ENCODE data around the gene BUB1. TPM values are rescaled to one million over a fixed set of nuclear protein-coding genes. Genes with fewer than 3 reads are reported as not detected.

Gene BUB1
- total RNA-seq, 4 donors from 2014 or later: 1.2 to 7.7 (median 3.2) TPM

DNA sequence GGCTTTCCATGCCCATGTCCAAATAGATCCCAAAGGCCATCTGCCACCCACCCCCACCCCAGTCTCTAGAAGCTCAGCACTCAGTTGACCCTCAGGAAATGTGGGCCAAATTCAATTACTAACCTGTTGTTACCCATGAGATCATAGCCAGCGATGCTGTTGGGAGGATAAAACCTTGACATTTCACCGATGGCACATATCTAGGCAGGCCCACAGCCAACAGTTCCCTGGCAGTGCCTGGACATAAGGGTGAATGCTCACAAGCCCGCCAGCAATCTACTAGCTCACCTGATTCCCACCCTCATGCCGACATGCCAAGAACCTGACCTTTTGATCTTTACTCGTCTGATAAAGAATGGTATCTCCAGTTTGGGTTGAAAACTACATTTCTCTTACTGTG, 42.7 kb upstream of the BUB1 start:
- Histone ChIP-seq H3K36me3 (no peaks in the 10 kb centered on the region), H3K27me3 (peaks cover 5% of the 10 kb centered on the region), H3K9me3 (no peaks in the 10 kb centered on the region), H3K4me3 (no peak overlapping the region), H3K4me1 (no peaks in the 10 kb centered on the region), H3K27ac (no peak overlapping the region)
- DNase-seq (ENCODE audit: low spot score in 2 of 2): no peak
- 95% methylated on average over 5 of the region's 5 CpGs for whole genome bisulfite sequencing
- TF ChIP-seq, protein P1, sequence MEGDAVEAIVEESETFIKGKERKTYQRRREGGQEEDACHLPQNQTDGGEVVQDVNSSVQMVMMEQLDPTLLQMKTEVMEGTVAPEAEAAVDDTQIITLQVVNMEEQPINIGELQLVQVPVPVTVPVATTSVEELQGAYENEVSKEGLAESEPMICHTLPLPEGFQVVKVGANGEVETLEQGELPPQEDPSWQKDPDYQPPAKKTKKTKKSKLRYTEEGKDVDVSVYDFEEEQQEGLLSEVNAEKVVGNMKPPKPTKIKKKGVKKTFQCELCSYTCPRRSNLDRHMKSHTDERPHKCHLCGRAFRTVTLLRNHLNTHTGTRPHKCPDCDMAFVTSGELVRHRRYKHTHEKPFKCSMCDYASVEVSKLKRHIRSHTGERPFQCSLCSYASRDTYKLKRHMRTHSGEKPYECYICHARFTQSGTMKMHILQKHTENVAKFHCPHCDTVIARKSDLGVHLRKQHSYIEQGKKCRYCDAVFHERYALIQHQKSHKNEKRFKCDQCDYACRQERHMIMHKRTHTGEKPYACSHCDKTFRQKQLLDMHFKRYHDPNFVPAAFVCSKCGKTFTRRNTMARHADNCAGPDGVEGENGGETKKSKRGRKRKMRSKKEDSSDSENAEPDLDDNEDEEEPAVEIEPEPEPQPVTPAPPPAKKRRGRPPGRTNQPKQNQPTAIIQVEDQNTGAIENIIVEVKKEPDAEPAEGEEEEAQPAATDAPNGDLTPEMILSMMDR (IDR thresholded peaks at IDR 0.05): no peak
- TF ChIP-seq EP300 (IDR thresholded peaks at IDR 0.05): no peak
- TF ChIP-seq POLR2AphosphoS5 (IDR thresholded peaks at IDR 0.05): no peak

DNA sequence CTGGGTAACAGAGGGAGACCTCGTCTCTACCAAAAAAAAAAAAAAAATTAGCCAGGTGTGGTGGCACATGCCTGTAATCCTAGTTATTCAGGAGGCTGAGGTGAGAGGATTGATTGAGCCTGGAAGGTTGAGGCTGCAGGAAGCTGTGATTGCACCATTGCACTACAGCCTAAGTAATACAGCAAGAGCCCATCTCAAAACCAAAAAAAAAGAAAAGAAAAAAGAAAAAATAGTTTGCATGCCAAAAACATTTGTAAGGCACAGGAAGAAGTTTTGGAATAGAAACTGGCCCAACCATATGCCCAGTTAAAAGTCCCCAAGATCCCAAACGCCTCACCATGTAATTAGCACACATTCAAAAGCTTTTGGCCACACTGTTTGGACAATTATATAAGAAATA, 41.1 kb upstream of the BUB1 start:
- Histone ChIP-seq H3K9me3 (no peaks in the 10 kb centered on the region), H3K27me3 (peaks cover 7% of the 10 kb centered on the region), H3K4me3 (no peak overlapping the region), H3K4me1 (no peaks in the 10 kb centered on the region), H3K36me3 (no peaks in the 10 kb centered on the region), H3K27ac (no peak overlapping the region)
- WGBS: 68% methylated on average over 2 of the region's 2 CpGs
- TF ChIP-seq EP300 (IDR thresholded peaks at IDR 0.05): no peak
- TF ChIP-seq POLR2A (IDR thresholded peaks at IDR 0.05): no peak
- TF ChIP-seq, protein P1 (IDR thresholded peaks at IDR 0.05): no peak
- no peak for TF ChIP-seq POLR2AphosphoS5 (IDR thresholded peaks at IDR 0.05)
- no peak for DNase-seq (ENCODE audit: low spot score in 2 of 2)

DNA sequence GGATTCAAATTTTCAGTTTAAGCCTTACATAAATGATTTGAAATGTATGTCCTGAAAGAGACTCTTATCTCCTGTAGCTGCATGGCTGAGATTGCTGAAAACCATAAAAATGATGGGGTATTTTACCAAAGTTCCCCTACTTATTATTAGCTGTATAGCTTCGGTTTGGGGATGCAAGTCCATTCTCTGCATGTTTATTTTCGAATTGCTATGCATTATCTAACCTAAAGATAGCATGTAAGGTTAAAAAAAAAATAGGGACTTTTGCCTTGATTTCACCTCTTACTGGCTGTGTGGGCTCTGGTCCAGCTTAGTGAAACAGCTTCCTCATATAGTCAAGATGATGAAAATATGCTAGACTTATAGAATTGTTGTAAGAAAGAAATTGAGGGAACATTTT, 40.5 kb upstream of the BUB1 start:
- DNase-seq (ENCODE audit: low spot score in 2 of 2): no peak
- Histone ChIP-seq H3K27me3 (peaks cover 7% of the 10 kb centered on the region), H3K4me1 (no peaks in the 10 kb centered on the region), H3K36me3 (no peaks in the 10 kb centered on the region), H3K27ac (no peak overlapping the region), H3K9me3 (no peaks in the 10 kb centered on the region), H3K4me3 (no peak overlapping the region)
- WGBS: 80% methylated on average over 2 of the region's 2 CpGs
- TF ChIP-seq POLR2A (IDR thresholded peaks at IDR 0.05): no peak
- no peak for TF ChIP-seq EP300 (IDR thresholded peaks at IDR 0.05)
- TF ChIP-seq POLR2AphosphoS5 (IDR thresholded peaks at IDR 0.05): no peak
- TF ChIP-seq, protein P1 (IDR thresholded peaks at IDR 0.05): no peak

DNA sequence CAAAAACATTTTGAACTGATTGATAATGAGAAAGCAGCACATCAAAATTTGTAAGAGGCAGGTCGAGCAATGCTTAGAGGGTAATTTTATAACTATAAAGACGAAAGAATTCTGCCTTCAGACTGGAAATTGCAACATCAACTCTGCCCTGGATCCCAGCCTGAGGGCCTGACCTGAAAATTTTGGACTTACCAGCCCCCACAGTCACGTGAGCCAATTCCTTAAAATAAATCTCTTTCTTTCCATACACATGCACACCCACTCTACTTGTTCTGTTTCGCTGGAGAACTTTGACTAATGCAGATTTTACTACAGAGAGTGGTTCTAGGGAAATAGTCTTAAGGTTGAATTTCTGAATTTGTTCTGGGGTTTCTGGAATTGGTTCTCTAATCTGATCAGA, 39.9 kb upstream of the BUB1 start:
- 29% methylated on average over 4 of the region's 4 CpGs for WGBS
- TF ChIP-seq POLR2AphosphoS5 (IDR thresholded peaks at IDR 0.05) (no peak), POLR2A (IDR thresholded peaks at IDR 0.05) (no peak), EP300 (IDR thresholded peaks at IDR 0.05) (no peak)
- TF ChIP-seq, protein P1 (IDR thresholded peaks at IDR 0.05): no peak
- no peak for DNase-seq (ENCODE audit: low spot score in 2 of 2)
- Histone ChIP-seq H3K36me3 (no peaks in the 10 kb centered on the region), H3K27ac (no peak overlapping the region), H3K9me3 (no peaks in the 10 kb centered on the region), H3K4me3 (no peak overlapping the region), H3K27me3 (peaks cover 7% of the 10 kb centered on the region), H3K4me1 (no peaks in the 10 kb centered on the region)

DNA sequence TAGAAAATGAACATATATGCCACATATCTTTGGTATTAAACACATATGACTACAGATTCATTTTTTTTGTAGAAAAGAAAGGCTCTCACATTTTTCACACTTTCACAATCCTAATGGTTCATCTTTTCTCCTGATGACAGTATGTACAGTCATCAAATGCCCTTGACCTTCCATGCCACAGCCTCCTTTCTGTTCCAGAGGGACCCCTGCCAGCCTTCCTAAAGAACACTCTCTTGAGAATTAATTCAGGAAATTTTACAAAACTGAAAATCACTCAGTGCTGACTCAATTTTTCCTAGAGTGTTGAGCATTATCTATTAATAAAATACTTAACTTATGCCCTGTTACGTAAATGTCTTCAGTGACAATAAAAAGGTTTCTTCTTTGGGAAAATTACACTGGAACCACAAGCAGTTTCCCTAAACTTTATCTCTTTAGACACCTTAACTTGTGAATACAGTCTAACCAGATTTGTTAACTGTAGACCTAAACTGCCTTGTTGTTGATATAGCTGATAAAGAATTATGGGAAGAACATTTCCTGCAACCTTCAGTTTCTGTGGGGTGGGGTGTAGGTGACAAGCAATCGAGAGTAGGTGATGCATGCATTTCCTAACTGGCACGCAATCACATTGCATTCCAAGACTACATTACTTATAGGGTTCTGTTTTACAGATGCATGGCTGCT, 39.2 kb upstream of the BUB1 start:
- H3K27ac ChIP-seq: no peak overlapping the region
- WGBS: 58% methylated on average over 3 of the region's 3 CpGs
- H3K4me3 ChIP-seq: no peak overlapping the region
- H3K4me1 ChIP-seq: no peaks in the 10 kb centered on the region
- no peak for DNase-seq (ENCODE audit: low spot score in 2 of 2)
- no peaks in the 10 kb centered on the region for H3K9me3 ChIP-seq
- no peak for TF ChIP-seq POLR2AphosphoS5 (IDR thresholded peaks at IDR 0.05)
- no peak for TF ChIP-seq POLR2A (IDR thresholded peaks at IDR 0.05)
- no peak for TF ChIP-seq EP300 (IDR thresholded peaks at IDR 0.05)
- TF ChIP-seq, protein P1 (IDR thresholded peaks at IDR 0.05): no peak
- peaks cover 10% of the 10 kb centered on the region for H3K27me3 ChIP-seq
- no peaks in the 10 kb centered on the region for H3K36me3 ChIP-seq
